IMR-90 (cell line): ENCODE data around the gene VSTM5. TPM values are rescaled to one million over a fixed set of nuclear protein-coding genes. Genes with fewer than 3 reads are reported as not detected.

ENCODE experiments used
- ATAC-seq: fragments of 200-7000 bp; cut with Tn5 transposase; 2 replicates; pipeline ENCODE4 v1.9.1; 2020; ENCODE audit warnings: low read depth, mild to moderate bottlenecking, moderate library complexity
- BruUV-seq: library from RNA; stranded (reverse); fragments of 400-500 nt; replicated peaks from 2 replicates; lab custom pipeline; 2021; lab: Mats Ljungman, UMichigan
- CTCF ChIA-PET: fragments of 300-600 bp; formaldehyde crosslinking; extraction: SDS; loops from one replicate; lab custom pipeline; 2021; ENCODE audit warnings: antibody characterized with exemption; lab: Yijun Ruan, JAX
- POLR2A ChIA-PET: fragments of 300-600 bp; sonication (Branson Sonifier 250); formaldehyde crosslinking; loops from one replicate; lab custom pipeline; 2022; ENCODE audit warnings: antibody characterized with exemption; ENCODE audit not compliant: unreplicated experiment; lab: Charles Lee
- DNase-seq: peaks from one replicate; pipeline ENCODE4 v3.0.0; 2013
- H2AFZ ChIP-seq: replicated peaks from 2 replicates; pipeline ENCODE3; 2013; ENCODE audit warnings: low read length, mild to moderate bottlenecking; ENCODE audit not compliant: poor library complexity
- H2AK5ac ChIP-seq: 2 replicates; pipeline ENCODE4 v1.6.1; 2013; ENCODE audit warnings: low read depth, low read length, inconsistent platforms
- H2AK9ac ChIP-seq: replicated peaks from 2 replicates; pipeline ENCODE3; 2013; ENCODE audit warnings: mild to moderate bottlenecking, low read depth, low read length, moderate library complexity; ENCODE audit not compliant: poor library complexity
- H2BK120ac ChIP-seq: 2 replicates; pipeline ENCODE4 v1.6.1; 2013; ENCODE audit warnings: low read depth, low read length, inconsistent platforms
- H2BK15ac ChIP-seq: 3 replicates; pipeline ENCODE4 v1.6.1; 2013; ENCODE audit warnings: low read depth, low read length, inconsistent platforms
- H2BK20ac ChIP-seq: 2 replicates; pipeline ENCODE4 v1.6.1; 2013; ENCODE audit warnings: low read depth, mild to moderate bottlenecking, inconsistent platforms, low read length, moderate library complexity
- H2BK5ac ChIP-seq: 2 replicates; pipeline ENCODE4 v1.6.1; 2013; ENCODE audit warnings: mild to moderate bottlenecking, low read depth, low read length, inconsistent platforms; ENCODE audit not compliant: poor library complexity, severe bottlenecking
- H3K14ac ChIP-seq: replicated peaks from 2 replicates; pipeline ENCODE4 v1.6.1; 2013; ENCODE audit warnings: low read depth, low read length, inconsistent platforms
- H3K18ac ChIP-seq: 2 replicates; pipeline ENCODE4 v1.6.1; 2013; ENCODE audit warnings: low read depth, low read length, control low read depth
- H3K23ac ChIP-seq: 2 replicates; pipeline ENCODE4 v1.6.1; 2013; ENCODE audit warnings: low read depth, low read length, inconsistent platforms
- H3K27ac ChIP-seq: 2 replicates; pipeline ENCODE4 v1.5.1; 2013; ENCODE audit warnings: mild to moderate bottlenecking, control low read depth, low read length; ENCODE audit not compliant: insufficient read depth
- H3K27me3 ChIP-seq: 2 replicates; pipeline ENCODE4 v1.6.1; 2013; ENCODE audit warnings: low read length; ENCODE audit not compliant: control insufficient read depth, insufficient read depth
- H3K36me3 ChIP-seq: 2 replicates; pipeline ENCODE4 v1.6.1; 2013; ENCODE audit warnings: low read length, mixed read lengths; ENCODE audit not compliant: control insufficient read depth, insufficient read depth
- H3K4ac ChIP-seq: 2 replicates; pipeline ENCODE4 v1.6.1; 2013; ENCODE audit warnings: low read depth, low read length, inconsistent platforms
- H3K4me1 ChIP-seq: 2 replicates; pipeline ENCODE4 v1.6.1; 2013; ENCODE audit warnings: low read length, mixed read lengths; ENCODE audit not compliant: control insufficient read depth, insufficient read depth
- H3K4me2 ChIP-seq: 2 replicates; pipeline ENCODE4 v1.6.1; 2013; ENCODE audit warnings: low read depth, mild to moderate bottlenecking, control low read depth, low read length, moderate library complexity
- H3K4me3 ChIP-seq: 2 replicates; pipeline ENCODE4 v1.5.1; 2013; ENCODE audit warnings: low read depth, mild to moderate bottlenecking, control low read depth, low read length, moderate library complexity; ENCODE audit not compliant: insufficient read depth
- H3K56ac ChIP-seq: 2 replicates; pipeline ENCODE4 v1.6.1; 2013; ENCODE audit warnings: low read length, inconsistent platforms; ENCODE audit not compliant: insufficient read depth; ENCODE audit errors: extremely low read depth
- H3K79me1 ChIP-seq, 2 experiments: 2 replicates each; pipeline ENCODE4 v1.6.1; 2013; ENCODE audit warnings: low read length in 2 of 2, inconsistent platforms in 1 of 2, low read depth in 1 of 2
- H3K9ac ChIP-seq: 2 replicates; pipeline ENCODE4 v1.6.1; 2013; ENCODE audit warnings: low read depth, low read length, control low read depth
- H3K9me1 ChIP-seq: 2 replicates; pipeline ENCODE4 v1.6.1; 2013; ENCODE audit warnings: low read length, inconsistent platforms; ENCODE audit not compliant: insufficient read depth
- H3K9me3 ChIP-seq: 2 replicates; pipeline ENCODE4 v1.6.1; 2013; ENCODE audit warnings: low read length; ENCODE audit not compliant: control insufficient read depth, insufficient read depth
- H4K20me1 ChIP-seq: 2 replicates; pipeline ENCODE4 v1.6.1; 2013; ENCODE audit warnings: low read length, inconsistent platforms; ENCODE audit not compliant: insufficient read depth
- H4K5ac ChIP-seq: 2 replicates; pipeline ENCODE4 v1.6.1; 2013; ENCODE audit warnings: mild to moderate bottlenecking, low read depth, low read length, control low read depth
- H4K8ac ChIP-seq, 2 experiments: 2 replicates each; pipeline ENCODE4 v1.6.1; 2013; ENCODE audit warnings: low read depth in 2 of 2, low read length in 2 of 2, control low read depth in 1 of 2, inconsistent platforms in 1 of 2
- H4K91ac ChIP-seq: 2 replicates; pipeline ENCODE4 v1.6.1; 2013; ENCODE audit warnings: low read depth, low read length, inconsistent platforms; ENCODE audit not compliant: insufficient read depth
- MAFK ChIP-seq: IDR thresholded peaks from 2 replicates; pipeline ENCODE4 v1.6.1; 2012; ENCODE audit warnings: low read depth, low read length, improper control_type of control experiment
- MAZ ChIP-seq: IDR thresholded peaks from 2 replicates; pipeline ENCODE4 v1.6.1; 2012; ENCODE audit warnings: low read depth, mild to moderate bottlenecking, low read length, improper control_type of control experiment, moderate library complexity, borderline replicate concordance
- MXI1 ChIP-seq: IDR thresholded peaks from 2 replicates; pipeline ENCODE4 v1.6.1; 2012; ENCODE audit warnings: low read depth, mild to moderate bottlenecking, low read length, moderate library complexity, borderline replicate concordance
- NFE2L2 ChIP-seq: fragments of 150-350 bp; IDR thresholded peaks from 2 replicates; pipeline ENCODE4 v1.6.1; 2016; ENCODE audit warnings: low read depth, mild to moderate bottlenecking, low read length
- RCOR1 ChIP-seq: IDR thresholded peaks from 2 replicates; pipeline ENCODE4 v1.6.1; 2012; ENCODE audit warnings: mild to moderate bottlenecking, low read length, improper control_type of control experiment; ENCODE audit not compliant: insufficient replicate concordance
- SMC3 ChIP-seq: fragments of 150-350 bp; IDR thresholded peaks from 2 replicates; pipeline ENCODE4 v1.6.1; 2016; ENCODE audit warnings: low read depth, mild to moderate bottlenecking, antibody characterized with exemption, low read length, moderate library complexity
- WGBS, 2 experiments: methylation state at CpG; one replicate each; pipeline versions ENCODE4 v1.1.5 to v1.1.7; 2013; ENCODE audit warnings: missing lambda C conversion rate in 2 of 2; ENCODE audit not compliant: insufficient read length in 1 of 2; ENCODE audit errors: extremely low coverage in 2 of 2; 5-methylcytosine and 5-hydroxymethylcytosine counted together
- dilution Hi-C: fragments of 300-500 bp; cut with HindIII; formaldehyde crosslinking; loops from one replicate; pipeline ENCODE4 v1.14.3; 2018; ENCODE audit warnings: low sequenced_read_pairs; ENCODE audit not compliant: unreplicated experiment
- in situ Hi-C: fragments of 300-500 bp; cut with MboI; formaldehyde crosslinking; loops from 3 replicates; pipeline ENCODE4 v1.14.3; 2019; ENCODE audit warnings: low sequenced_read_pairs, inconsistent platforms, mixed read lengths
- intact Hi-C: fragments of 100-400 bp; cut with micrococcal nuclease; formaldehyde crosslinking; loops from 2 replicates; pipeline ENCODE4 v1.10.0; 2022
- polyA plus RNA-seq, 3 experiments: library from polyadenylated mRNA; depleted of rRNA; stranded (reverse); fragments of >200 nt; gene quantifications; 2 replicates each; pipeline ENCODE4 v1.2.3, GENCODE V29; 2012; ENCODE audit warnings: low replicate concordance in 1 of 3
- total RNA-seq: library from RNA; depleted of rRNA; stranded (reverse); fragments of >200 nt; gene quantifications from 2 replicates; pipeline ENCODE4 v1.2.3, GENCODE V29; 2012

Gene VSTM5
- total and polyA plus RNA-seq, 2 of the 4 experiments (the other 2 are of a cell fraction): 0.36 to 0.43 TPM

- Histone ChIP-seq H3K14ac (no peak overlapping the region), H2BK120ac (no peak overlapping the region), H4K91ac (no peak overlapping the region), H2BK20ac (no peak overlapping the region), H3K9me1 (no peaks in the 10 kb centered on the region), H3K4me1 (no peaks in the 10 kb centered on the region), H3K9ac (no peak overlapping the region), H3K23ac (no peak overlapping the region), H2BK15ac (no peak overlapping the region), H3K27ac (no peak overlapping the region), H4K8ac (no peak overlapping the region), H3K79me1 (no peaks in the 10 kb centered on the region), H4K20me1 (no peaks in the 10 kb centered on the region), H3K56ac (no peak overlapping the region), H2BK5ac (no peak overlapping the region), H3K36me3 (peaks cover 3% of the 10 kb centered on the region), H3K4me2 (no peak overlapping the region), H3K27me3 (no peaks in the 10 kb centered on the region), H3K4ac (no peak overlapping the region), H3K18ac (no peak overlapping the region), H2AK5ac (no peak overlapping the region), H3K9me3 (no peaks in the 10 kb centered on the region), H2AK9ac (no peak overlapping the region), H2AFZ (no peak overlapping the region), H4K5ac (no peak overlapping the region), H3K4me3 (no peak overlapping the region)
- dilution Hi-C loops: no loop called here
- in situ Hi-C loops: no loop called here
- WGBS, 2 experiments: 80% methylated on average over 8 of the region's 14 CpGs; no CpG with 5 or more reads in 1 of the 2 experiments
- BruUV-seq: no TSS peak
- DNase-seq (no peak), ATAC-seq (no peak)
- TF ChIP-seq MXI1 (no peak), MAFK (no peak), RCOR1 (no peak), SMC3 (no peak), NFE2L2 (no peak), MAZ (no peak)
- intact Hi-C loops: no loop called here
- ChIA-PET POLR2A (no interaction called here), CTCF (no interaction called here)
Measured at GRCh38 chr11:93820847-93821246, 29.6 kb downstream of the VSTM5 start.
